Colonic mucosa (tissue), 4 donors: ENCODE data around the gene PLCXD3. TPM values are rescaled to one million over a fixed set of nuclear protein-coding genes. Genes with fewer than 3 reads are reported as not detected.

Experiments used
- DNase-seq: peaks from one replicate; pipeline ENCODE4 v3.0.0-alpha.2; 2020
- H3K27ac ChIP-seq: fragments of 200-600 bp; one replicate; pipeline ENCODE4 v1.8.0; 2021
- H3K27me3 ChIP-seq: fragments of 200-600 bp; one replicate; pipeline ENCODE4 v1.8.0; 2021
- H3K36me3 ChIP-seq: fragments of 200-600 bp; one replicate; pipeline ENCODE4 v1.8.0; 2021
- H3K4me1 ChIP-seq: fragments of 200-600 bp; one replicate; pipeline ENCODE4 v1.8.0; 2021; ENCODE audit warnings: mild to moderate bottlenecking
- H3K4me3 ChIP-seq: fragments of 200-600 bp; one replicate; pipeline ENCODE4 v1.8.0; 2021
- H3K9ac ChIP-seq, 2 donors: one replicate each; pipeline ENCODE4 v1.7.0; 2013; ENCODE audit warnings: control low read depth in 2 of 2, low read depth in 2 of 2, low read length in 2 of 2
- H3K9me3 ChIP-seq: fragments of 200-600 bp; one replicate; pipeline ENCODE4 v1.8.0; 2021
- intact Hi-C: fragments of 100-400 bp; cut with DNase I; formaldehyde crosslinking; loops from one replicate; pipeline ENCODE4 v1.14.1; 2022
- total RNA-seq, 2 donors: library from RNA; stranded (reverse); fragmentation: NEBNext Ultra II Directional in 1 of 2; extraction: Animal tissue kit (Norgen Biotek cat#: 25700) in 1 of 2; gene quantifications; one replicate each; pipeline ENCODE4 v1.2.1, GENCODE V29; 2021
- TF ChIP-seq, protein P1 (sequence below): fragments of 200-600 bp; IDR thresholded peaks from one replicate; pipeline ENCODE4 v1.8.0; 2022; ENCODE audit warnings: antibody characterized with exemption, mild to moderate bottlenecking
- donor health status: healthy.
- donor health status: DM: no; HTN: no; CAD: no.
- donor health status: DM: no; HTN: no; CAD: no.

PLCXD3 gene, protein sequence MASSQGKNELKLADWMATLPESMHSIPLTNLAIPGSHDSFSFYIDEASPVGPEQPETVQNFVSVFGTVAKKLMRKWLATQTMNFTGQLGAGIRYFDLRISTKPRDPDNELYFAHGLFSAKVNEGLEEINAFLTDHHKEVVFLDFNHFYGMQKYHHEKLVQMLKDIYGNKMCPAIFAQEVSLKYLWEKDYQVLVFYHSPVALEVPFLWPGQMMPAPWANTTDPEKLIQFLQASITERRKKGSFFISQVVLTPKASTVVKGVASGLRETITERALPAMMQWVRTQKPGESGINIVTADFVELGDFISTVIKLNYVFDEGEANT
- under 1 TPM; 0.47 to 0.80 TPM for total RNA-seq

- Histone ChIP-seq H3K9ac (no peak within 1 kb of the TSS), H3K27me3 (peaks cover 6% of the 10 kb centered on the region), H3K27ac (no peak within 1 kb of the TSS), H3K36me3 (no peaks in the 10 kb centered on the region), H3K4me3 (peak within 1 kb of the TSS; percentile 25), H3K4me1 (no peaks in the 10 kb centered on the region), H3K9me3 (no peaks in the 10 kb centered on the region)
- intact Hi-C loops: no loop called here
- peak; percentile 22 for DNase-seq
- TF ChIP-seq, protein P1, sequence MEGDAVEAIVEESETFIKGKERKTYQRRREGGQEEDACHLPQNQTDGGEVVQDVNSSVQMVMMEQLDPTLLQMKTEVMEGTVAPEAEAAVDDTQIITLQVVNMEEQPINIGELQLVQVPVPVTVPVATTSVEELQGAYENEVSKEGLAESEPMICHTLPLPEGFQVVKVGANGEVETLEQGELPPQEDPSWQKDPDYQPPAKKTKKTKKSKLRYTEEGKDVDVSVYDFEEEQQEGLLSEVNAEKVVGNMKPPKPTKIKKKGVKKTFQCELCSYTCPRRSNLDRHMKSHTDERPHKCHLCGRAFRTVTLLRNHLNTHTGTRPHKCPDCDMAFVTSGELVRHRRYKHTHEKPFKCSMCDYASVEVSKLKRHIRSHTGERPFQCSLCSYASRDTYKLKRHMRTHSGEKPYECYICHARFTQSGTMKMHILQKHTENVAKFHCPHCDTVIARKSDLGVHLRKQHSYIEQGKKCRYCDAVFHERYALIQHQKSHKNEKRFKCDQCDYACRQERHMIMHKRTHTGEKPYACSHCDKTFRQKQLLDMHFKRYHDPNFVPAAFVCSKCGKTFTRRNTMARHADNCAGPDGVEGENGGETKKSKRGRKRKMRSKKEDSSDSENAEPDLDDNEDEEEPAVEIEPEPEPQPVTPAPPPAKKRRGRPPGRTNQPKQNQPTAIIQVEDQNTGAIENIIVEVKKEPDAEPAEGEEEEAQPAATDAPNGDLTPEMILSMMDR: no peak
Observed at GRCh38 chr5:41510176-41510831, at the start of gene PLCXD3. TSS of gene PLCXD3 (minus strand) at chr5:41510601. CDS start at chr5:41510526, 75 bp downstream.

GRCh38 chr5:41559184-41559583 is 48.8 kb upstream of the PLCXD3 start:
- Histone ChIP-seq H3K4me3 (no peak overlapping the region), H3K36me3 (no peaks in the 10 kb centered on the region), H3K9me3 (no peaks in the 10 kb centered on the region), H3K9ac (no peak overlapping the region), H3K4me1 (no peaks in the 10 kb centered on the region), H3K27me3 (no peaks in the 10 kb centered on the region), H3K27ac (no peak overlapping the region)
- DNase-seq: no peak
- intact Hi-C loops: no loop called here
- TF ChIP-seq, protein P1: no peak

DNA sequence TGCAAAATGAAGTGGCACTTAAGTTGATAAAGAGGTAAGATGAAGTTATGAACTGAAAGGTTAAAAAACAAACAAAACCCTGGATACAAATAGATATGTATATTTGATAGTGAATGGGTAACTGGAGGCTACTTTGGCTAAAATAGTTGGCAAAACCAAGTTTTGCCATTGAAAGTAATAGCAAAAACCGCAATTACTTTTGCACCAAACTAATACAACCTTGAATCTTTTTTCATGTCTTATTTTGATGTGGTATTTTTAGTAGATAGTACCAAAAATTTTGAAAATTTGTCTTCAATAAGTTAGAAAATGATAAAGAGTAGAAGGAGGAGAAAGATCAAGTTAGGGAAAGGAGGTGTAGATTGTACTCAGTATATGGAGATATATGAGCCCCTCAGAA is 47.9 kb upstream of the PLCXD3 start:
- Histone ChIP-seq H3K27me3 (no peaks in the 10 kb centered on the region), H3K4me1 (no peaks in the 10 kb centered on the region), H3K36me3 (no peaks in the 10 kb centered on the region), H3K9me3 (no peaks in the 10 kb centered on the region), H3K27ac (no peak overlapping the region), H3K4me3 (no peak overlapping the region), H3K9ac (no peak overlapping the region)
- TF ChIP-seq, protein P1: no peak
- intact Hi-C loops: no loop called here
- no peak for DNase-seq

GRCh38 chr5:41547991-41548390 is 37.6 kb upstream of the PLCXD3 start:
- intact Hi-C loops: no loop called here
- Histone ChIP-seq H3K4me3 (no peak overlapping the region), H3K9me3 (no peaks in the 10 kb centered on the region), H3K27me3 (no peaks in the 10 kb centered on the region), H3K4me1 (no peaks in the 10 kb centered on the region), H3K27ac (no peak overlapping the region), H3K9ac (no peak overlapping the region), H3K36me3 (no peaks in the 10 kb centered on the region)
- TF ChIP-seq, protein P1: no peak
- DNase-seq: no peak

DNA sequence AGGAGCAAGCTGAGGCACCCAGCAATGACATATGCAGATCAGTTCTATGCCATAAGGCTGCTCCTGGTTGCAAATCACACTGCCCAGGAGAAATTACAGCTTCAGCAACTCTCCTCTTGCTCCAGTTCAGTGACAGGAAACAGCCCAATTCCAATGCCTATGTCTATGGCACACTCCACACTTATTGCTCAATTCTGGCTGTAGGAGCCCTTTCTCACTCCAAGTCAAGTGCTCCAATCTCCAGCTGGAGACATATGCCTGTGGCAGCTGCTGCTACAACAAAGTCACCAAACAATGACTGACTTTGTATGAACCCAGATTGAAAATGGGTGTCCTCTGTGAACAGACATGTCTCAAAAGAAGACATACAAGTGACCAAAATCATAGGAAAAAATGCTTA is 31.8 kb upstream of the PLCXD3 start:
- TF ChIP-seq, protein P1: no peak
- H3K27me3 ChIP-seq: no peaks in the 10 kb centered on the region
- H3K27ac ChIP-seq: no peak overlapping the region
- no peak for DNase-seq
- no peaks in the 10 kb centered on the region for H3K9me3 ChIP-seq
- no peak overlapping the region for H3K4me3 ChIP-seq
- intact Hi-C loops: no loop called here
- no peak overlapping the region for H3K9ac ChIP-seq
- no peaks in the 10 kb centered on the region for H3K36me3 ChIP-seq
- H3K4me1 ChIP-seq: no peaks in the 10 kb centered on the region
